ENCODE data around the gene PERM1. TPM values are rescaled to one million over a fixed set of nuclear protein-coding genes. Genes with fewer than 3 reads are reported as not detected.
A peak's percentile ranks its signal among the peaks of the same experiment; 100 is the strongest.

PERM1 gene
- total and polyA plus RNA-seq, 9 of the 15 experiments (the other 6 are each of a cell fraction or from before 2014, with no cell fraction given) = not detected

DNA sequence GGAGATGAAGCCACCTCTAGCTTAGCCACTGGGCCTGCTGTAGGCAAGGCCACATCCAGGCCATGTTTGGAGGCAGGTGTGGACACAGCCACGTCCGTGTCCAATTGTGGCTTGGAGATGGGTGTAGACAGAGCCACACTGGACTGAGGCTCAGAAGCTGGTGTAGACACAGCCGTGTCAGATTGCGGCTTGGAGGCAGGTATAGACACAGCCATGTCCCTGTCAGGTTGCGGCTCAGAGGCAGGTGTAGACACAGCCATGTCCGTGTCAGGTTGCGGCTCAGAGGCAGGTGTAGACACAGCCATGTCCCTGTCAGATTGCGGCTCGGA, 2.2 kb downstream of the PERM1 start (continued):
- TF ChIP-seq, protein P1, sequence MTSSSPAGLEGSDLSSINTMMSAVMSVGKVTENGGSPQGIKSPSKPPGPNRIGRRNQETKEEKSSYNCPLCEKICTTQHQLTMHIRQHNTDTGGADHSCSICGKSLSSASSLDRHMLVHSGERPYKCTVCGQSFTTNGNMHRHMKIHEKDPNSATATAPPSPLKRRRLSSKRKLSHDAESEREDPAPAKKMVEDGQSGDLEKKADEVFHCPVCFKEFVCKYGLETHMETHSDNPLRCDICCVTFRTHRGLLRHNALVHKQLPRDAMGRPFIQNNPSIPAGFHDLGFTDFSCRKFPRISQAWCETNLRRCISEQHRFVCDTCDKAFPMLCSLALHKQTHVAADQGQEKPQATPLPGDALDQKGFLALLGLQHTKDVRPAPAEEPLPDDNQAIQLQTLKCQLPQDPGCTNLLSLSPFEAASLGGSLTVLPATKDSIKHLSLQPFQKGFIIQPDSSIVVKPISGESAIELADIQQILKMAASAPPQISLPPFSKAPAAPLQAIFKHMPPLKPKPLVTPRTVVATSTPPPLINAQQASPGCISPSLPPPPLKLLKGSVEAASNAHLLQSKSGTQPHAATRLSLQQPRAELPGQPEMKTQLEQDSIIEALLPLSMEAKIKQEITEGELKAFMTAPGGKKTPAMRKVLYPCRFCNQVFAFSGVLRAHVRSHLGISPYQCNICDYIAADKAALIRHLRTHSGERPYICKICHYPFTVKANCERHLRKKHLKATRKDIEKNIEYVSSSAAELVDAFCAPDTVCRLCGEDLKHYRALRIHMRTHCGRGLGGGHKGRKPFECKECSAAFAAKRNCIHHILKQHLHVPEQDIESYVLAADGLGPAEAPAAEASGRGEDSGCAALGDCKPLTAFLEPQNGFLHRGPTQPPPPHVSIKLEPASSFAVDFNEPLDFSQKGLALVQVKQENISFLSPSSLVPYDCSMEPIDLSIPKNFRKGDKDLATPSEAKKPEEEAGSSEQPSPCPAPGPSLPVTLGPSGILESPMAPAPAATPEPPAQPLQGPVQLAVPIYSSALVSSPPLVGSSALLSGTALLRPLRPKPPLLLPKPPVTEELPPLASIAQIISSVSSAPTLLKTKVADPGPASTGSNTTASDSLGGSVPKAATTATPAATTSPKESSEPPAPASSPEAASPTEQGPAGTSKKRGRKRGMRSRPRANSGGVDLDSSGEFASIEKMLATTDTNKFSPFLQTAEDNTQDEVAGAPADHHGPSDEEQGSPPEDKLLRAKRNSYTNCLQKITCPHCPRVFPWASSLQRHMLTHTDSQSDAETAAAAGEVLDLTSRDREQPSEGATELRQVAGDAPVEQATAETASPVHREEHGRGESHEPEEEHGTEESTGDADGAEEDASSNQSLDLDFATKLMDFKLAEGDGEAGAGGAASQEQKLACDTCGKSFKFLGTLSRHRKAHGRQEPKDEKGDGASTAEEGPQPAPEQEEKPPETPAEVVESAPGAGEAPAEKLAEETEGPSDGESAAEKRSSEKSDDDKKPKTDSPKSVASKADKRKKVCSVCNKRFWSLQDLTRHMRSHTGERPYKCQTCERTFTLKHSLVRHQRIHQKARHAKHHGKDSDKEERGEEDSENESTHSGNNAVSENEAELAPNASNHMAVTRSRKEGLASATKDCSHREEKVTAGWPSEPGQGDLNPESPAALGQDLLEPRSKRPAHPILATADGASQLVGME (CRISPR knock-in tag; IDR thresholded peaks at IDR 0.05) = no peak
- TF ChIP-seq, protein P2, sequence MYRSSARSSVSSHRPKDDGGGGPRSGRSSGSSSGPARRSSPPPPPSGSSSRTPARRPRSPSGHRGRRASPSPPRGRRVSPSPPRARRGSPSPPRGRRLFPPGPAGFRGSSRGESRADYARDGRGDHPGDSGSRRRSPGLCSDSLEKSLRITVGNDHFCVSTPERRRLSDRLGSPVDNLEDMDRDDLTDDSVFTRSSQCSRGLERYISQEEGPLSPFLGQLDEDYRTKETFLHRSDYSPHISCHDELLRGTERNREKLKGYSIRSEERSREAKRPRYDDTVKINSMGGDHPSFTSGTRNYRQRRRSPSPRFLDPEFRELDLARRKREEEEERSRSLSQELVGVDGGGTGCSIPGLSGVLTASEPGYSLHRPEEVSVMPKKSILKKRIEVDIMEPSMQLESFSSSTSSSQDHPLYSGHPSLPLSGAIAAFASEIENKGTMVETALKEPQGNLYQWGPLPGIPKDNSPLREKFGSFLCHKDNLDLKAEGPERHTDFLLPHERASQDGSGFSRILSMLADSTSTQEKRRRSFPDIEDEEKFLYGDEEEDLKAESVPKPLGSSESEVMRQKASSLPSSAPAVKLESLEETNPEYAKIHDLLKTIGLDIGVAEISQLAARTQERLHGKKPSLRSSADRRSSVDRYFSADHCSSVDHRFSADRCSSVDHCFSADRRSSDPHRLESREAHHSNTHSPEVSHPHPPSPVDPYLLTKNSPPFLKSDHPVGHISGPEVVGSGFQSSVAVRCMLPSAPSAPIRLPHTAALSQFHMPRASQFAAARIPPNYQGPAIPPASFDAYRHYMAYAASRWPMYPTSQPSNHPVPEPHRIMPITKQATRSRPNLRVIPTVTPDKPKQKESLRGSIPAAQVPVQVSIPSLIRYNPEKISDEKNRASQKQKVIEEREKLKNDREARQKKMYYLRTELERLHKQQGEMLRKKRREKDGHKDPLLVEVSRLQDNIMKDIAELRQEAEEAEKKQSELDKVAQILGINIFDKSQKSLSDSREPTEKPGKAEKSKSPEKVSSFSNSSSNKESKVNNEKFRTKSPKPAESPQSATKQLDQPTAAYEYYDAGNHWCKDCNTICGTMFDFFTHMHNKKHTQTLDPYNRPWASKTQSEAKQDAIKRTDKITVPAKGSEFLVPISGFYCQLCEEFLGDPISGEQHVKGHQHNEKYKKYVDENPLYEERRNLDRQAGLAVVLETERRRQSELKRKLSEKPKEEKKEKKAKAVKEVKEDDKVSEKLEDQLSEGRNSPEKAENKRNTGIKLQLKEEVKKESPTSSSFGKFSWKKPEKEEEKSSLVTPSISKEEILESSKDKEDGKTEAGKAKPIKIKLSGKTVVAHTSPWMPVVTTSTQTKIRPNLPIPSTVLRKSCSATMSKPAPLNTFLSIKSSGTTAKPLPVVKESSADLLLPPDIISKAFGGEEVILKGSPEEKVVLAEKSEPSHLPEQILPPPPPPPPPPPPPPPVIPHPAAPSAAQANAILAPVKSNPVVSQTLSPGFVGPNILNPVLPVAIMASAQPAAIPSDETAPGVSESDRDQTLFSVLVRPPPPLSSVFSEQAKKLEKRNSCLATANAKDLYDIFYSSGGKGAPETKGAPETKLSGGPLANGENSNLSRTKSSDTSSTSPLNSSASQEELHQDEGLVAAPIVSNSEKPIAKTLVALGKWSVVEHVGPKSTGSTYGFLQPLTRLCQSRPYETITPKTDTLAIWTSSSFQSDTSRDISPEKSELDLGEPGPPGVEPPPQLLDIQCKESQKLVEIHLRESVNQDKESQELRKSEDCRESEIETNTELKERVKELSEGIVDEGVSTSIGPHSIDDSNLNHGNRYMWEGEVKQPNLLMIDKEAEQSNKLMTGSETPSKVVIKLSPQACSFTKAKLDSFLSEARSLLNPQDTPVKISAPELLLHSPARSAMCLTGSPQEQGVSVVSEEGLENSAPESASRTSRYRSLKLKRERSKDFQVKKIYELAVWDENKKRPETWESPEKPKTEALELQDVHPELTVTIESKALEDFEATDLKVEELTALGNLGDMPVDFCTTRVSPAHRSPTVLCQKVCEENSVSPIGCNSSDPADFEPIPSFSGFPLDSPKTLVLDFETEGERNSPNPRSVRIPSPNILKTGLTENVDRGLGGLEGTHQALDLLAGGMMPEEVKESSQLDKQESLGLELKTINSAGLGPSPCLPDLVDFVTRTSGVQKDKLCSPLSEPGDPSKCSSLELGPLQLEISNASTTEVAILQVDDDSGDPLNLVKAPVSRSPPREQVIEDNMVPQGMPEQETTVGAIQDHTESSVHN (IDR thresholded peaks at IDR 0.05; ENCODE audit: borderline replicate concordance in 1 of 2, low read depth in 1 of 2) = no peak
- TF ChIP-seq MED1 (CRISPR knock-in tag; IDR thresholded peaks at IDR 0.05; ENCODE audit: borderline replicate concordance) = no peak
- peak; percentile 61; the same call in 1 of the 2 replicates for TF ChIP-seq ZSCAN29 (IDR thresholded peaks at IDR 0.05)

Data from K562 (cell line).